NK-92 (cell line): ENCODE results near the gene LOXHD1.

Experiments used
- DNase-seq: peaks from one replicate; lab custom pipeline; 2025; ENCODE audit not compliant: unreplicated experiment; lab: John Stamatoyannopoulos, UW

The LOXHD1 gene

DNA sequence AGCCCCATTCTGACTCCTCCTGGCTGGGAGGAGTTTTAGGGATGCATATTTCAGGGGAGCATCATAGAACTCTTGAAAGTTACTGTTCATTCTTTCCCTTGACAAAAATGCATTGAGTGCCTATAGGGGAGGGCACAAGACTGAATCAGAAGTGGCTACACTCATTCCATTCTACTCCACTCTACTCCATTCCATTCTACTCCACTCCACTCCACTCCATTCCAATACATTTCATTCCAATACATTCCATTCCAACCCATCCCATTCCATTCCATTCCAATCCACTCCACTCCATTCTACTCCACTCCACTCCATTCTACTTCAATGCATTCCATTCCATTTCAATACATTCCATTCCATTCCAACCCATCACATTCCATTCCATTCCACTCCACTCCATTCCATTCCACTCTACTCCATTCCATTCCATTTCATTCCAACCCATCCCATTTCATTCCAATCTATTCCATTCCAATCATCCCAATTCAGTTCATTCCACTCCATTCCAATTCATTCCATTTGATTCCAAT, 110.8 kb downstream of the LOXHD1 start:
- no peak for DNase-seq

DNA sequence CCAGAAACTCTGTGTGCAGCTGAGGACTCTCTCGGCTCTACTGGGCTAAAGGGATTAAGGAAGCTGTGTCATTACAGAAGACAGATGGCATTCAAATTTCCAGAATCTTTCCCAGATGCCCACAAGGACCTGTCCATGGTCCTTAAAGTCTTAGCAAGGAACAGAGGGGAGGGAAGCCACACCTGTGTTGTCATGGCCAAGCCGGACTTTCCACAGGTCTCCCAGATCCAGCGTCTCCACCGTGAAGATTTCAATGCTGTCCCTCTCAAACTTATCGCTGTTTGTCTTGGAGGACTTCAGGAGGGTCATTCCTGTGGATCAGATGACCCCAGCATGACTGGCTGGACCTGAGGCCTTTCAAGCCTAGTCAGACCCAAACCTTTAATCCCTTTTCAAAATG, 114.5 kb downstream of the LOXHD1 start:
- no peak for DNase-seq

DNA sequence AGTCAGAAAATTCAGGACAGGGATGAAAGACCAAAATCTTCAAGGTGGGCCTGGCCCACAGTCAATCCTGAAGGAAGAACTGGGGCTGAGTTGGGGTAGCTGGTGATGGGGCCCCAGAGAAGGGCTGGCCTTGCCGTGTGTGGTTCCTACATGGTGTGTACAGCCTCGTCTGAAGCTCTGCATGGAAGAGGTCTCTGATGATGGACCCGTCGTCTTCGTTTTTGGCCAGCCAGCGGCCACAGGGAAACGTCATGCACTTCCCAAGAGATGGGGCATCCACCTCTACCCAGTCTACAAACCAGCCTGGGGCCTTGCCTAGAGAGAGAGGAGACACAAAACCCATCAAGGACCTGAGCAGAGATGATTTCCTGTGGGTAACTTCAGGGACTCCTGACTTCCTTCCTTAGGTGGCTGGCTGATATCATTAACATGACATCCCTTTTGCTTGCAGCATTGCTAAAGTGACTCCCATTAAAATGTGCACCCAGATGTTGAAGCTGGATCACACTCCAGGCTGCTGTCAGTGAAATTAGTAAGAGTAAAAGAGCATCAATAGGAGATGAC, 115.3 kb downstream of the LOXHD1 start:
- no peak for DNase-seq

DNA sequence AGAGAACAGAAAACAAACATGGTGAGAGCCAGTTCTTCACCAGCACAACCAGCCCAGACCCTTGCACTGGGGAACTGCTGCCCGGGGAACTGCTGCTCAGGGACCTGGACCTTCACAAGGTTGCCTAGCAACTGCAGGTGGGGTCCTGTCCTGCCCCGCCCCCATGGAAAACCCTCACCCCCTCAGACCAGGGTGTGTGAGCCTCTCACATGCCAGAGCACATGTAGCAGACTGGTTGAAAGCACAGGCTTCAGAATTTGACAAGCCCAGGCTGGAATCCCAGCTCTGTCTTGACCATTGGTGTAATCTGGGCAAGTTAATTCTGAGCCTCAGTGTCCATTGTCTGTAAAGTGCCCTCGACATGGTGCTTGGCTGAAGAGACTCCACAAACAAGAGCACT, 118.6 kb downstream of the LOXHD1 start:
- no peak for DNase-seq

DNA sequence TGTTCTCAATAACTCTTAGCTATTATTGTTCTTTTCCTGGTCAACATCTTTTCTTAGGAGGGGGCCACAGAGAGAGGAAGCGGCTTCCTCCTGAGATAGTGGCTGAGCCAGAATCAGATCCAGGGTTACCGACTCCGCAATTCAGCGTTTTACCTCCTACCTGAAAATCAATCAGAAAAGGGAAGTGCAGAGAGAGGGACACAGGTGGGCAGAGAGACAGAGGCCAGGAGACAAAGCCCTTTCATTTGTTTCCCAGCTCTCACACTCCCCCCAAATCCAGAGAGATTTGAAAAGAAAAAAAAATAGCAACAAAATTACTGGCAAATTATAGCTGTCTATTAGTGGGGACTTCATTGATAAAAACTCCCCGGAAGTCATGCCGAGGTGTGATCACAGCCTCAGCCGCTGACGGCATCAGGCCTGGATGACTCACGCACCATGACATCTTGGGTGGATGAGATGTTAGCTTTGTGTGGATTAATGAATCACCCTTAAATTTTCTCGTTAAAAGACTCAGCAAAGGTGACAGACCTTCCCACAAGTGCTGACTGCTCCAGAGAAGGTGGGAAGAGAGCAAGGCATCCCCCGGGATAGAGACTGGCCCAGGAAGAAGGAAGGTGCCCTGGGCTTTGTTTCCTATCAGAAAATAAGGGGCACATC, 120.7 kb downstream of the LOXHD1 start:
- no peak for DNase-seq

DNA sequence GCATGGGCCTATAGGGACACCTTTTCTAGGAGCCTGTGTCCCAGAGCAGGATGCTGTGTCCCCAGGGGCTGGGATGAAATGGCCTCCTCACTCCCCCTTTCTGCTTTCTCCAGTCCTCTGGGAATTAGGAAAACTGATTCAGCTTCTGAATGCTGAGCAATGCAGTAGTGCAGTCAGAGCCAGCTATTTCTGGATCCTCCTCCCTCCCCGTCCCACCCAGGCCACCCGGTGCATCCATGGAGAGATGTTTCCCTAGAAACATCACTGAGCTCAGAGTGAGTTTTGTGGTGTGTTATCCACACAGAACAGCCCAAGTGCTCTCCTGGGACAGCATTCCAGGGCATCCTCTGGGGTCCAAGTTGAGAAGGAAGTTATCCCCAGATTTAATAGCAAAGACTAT, 125.5 kb downstream of the LOXHD1 start:
- no peak for DNase-seq

DNA sequence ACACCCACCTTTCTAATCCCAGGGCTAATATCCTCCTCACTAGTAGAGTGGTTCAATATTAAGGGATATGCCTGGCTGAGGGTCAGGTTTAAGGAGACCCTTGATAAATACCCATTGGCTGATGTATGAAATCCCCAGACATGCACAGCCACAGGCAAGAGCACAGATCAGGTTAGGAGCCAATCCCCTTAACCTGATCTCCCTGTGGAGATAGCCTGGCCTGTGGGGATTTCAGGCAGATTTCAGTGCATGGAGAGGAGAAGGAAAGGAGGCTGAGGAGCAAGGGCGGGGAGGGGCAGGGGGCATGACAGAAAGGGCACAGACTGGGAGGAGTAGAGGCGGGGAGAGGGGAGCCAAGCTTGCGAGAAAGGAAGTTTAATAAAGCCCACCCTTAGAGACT, 129.0 kb downstream of the LOXHD1 start:
- no peak for DNase-seq

DNA sequence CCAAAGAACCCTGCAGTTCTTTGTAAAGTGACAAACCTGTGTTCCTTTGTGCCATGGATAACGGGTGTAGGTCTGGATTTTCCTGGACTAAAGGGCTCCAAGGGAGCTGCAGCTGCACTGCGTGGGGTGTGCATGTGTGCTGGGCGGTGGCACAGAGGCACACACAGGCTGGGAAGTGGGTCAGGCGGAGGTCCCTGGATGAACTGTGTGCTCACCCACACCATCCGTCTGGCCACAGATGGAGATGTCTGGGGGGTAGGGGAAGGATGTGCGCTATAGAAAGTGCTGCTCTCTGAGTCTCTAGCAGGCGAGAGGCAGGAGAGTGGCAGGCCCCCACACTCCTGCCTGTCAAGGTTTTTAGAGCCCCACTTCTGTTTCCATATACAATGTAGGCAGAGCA, 137.2 kb downstream of the LOXHD1 start:
- DNase-seq, result no peak

DNA sequence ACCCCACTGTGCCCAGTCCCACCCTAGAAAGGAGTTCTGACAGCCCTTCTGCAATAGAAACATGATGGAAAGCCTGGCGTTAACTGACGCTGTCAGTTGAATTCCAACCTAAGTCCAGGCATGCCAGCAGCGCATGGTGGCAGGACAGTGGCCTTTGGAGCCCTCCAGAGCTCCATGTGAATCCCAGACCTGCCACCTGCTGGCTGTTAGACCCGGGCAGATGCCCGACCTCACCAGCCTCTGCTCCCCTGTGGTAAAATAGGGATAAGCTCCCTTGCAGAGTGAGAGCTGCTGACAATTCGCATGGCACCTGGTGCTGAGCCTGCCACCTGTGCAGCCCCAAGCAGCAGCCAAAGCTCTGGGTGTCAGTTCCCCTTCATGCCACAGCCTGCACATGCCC, 138.6 kb downstream of the LOXHD1 start:
- DNase-seq, result no peak

DNA sequence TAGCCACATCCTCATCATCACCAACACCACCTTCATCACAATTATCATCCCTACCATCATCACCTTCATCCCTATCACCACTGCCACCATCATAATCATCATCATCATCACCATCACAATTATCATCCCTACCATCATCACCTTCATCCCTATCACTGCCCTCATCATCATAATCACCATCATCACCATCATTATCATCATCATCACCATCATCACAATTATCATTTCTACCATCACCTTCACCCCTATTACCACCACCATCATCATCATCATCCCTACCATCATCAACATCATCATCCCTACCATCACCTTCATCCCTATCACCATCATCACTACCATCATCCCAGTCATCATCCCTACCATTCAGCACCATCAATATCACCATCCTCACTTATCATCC, 140.5 kb downstream of the LOXHD1 start:
- DNase-seq, result no peak

DNA sequence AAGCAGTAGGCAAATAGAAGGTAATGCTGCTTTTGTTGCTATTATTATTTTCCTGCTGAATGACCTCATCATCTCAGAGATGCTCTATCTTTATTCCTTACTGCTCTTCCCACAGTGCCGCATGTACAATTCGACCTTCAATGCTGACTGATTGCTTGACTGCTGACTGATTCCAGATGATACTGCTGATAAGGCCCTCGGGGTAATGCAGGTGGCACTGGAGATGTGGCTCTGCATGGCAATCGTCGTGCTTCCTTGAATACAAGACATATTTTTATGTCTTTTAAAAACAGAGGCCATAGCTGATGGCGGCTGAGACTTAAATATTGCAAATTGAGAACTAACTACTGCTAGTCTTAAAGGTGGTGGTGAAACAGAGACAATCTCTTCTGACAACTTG, 146.6 kb downstream of the LOXHD1 start:
- DNase-seq, result no peak

DNA sequence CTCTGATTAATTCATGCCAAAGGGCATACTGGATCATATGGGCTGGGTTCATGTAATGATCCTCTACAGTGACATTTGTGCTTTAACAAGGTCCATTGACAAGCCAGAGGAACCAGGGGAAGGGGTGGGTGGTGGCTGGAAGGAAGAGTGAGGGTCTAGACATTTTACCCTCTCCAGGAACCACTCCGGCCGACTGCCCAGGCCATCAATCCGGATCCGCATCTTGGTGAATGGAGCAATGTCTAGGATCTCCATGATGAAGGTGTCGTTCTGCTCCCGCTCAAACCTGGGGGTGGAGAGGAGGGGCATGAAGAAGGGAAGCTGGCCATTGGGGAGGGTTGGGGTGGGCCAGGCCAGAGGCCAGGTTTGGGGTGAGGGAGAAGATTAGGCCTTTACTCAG, 147.5 kb downstream of the LOXHD1 start:
- DNase-seq, result no peak

DNA sequence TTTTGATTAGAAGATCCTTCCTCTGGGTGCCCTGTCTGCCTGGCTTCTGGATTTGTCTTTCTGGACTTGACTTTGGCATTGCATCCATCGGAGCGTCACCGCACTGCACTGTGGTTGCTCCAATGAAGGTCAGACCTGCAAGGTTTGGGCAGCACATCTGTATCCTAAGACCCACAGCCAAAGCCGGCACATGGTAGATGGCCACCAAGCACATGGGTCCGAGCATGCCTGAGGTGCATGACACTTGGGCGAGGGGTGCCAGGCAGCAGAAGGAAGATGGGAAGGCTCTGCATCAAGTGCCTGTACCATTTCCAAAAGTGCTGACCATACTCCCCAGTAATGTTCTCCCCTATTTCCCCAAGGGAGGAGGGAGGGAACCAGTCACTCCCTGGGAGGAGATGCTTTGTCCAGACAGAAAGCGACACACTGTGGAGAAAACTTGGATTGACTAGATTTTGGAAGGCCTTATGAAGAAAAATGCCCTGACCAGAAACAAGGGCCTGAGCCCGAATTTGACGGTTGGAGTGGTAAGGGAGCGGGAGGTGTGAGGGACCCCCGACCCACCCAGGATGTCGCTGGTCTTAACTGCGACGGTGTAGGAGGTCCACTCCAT, 149.9 kb downstream of the LOXHD1 start:
- no peak for DNase-seq

DNA sequence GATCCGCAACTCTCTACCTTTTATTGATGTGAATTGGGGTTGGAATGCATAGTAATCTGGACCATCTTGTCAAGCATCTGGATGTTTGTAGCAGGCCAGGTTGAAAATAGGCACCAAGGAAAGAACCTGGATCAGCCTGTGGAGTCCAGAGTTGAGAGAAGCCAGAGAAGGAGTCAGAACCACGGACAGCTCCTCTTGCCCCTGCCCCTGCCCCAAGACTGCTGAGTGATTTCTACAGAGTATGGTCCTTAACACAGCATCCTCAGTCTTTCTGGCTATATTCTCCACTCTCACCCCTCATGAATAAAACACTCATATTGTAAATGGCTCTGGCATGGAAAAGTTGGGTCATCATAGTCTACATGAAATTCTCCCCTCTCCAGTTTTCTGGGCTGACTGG, 154.6 kb downstream of the LOXHD1 start:
- DNase-seq, result no peak

DNA sequence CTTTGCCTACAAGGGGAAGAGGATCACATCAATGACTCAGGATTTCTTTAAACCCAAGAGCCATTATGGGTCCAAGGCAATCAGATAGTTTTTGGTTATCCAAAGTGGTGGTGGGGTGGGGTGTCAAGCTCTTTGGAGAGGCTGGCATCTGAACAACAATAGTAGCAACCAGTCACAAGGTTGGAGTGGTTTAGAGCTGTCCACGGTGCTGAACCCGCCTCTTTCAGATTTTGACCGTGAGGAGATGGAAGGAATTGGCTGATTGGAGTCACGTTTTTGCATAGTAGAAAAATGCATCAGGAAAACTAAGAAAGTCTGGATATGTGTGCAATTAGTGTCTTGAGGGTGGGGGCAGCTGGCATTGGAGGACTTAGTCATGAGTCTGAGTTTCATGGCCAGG, 159.9 kb downstream of the LOXHD1 start:
- DNase-seq, result no peak

DNA sequence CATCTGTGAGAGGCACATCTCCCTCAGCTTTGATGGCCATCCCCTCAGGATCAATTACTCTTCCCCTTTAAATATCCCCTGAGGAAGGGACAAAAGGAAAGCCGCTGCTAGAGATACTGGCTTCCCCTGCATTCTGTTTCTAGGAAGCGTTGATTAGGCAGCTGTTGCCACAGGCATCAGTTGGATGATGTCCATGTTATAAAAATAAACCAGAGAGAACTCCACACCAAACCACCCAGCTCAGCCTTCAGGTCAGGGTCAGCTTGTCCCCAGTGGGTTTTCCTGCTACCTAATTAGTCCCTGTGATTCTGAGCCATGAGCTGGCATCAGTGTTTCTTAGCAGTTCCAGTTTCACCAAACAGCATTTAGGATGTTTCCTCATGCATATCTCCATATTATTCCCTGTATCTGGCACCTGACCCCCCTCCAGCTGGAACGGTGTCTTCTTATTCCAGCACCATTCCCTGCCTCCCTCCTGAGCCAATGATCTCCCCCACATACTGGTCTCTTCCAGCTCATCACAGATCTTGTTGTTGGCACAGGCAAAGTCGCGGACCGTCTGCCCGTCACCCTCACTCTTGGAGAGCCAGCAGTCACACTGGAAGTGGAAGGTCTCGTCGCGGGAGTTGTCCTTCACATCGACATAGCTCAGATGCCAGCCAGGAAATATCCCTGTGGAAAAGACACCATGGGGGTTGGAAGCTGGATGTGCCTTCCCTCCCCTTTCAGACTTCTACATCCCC, 168.4 kb downstream of the LOXHD1 start:
- no peak for DNase-seq

DNA sequence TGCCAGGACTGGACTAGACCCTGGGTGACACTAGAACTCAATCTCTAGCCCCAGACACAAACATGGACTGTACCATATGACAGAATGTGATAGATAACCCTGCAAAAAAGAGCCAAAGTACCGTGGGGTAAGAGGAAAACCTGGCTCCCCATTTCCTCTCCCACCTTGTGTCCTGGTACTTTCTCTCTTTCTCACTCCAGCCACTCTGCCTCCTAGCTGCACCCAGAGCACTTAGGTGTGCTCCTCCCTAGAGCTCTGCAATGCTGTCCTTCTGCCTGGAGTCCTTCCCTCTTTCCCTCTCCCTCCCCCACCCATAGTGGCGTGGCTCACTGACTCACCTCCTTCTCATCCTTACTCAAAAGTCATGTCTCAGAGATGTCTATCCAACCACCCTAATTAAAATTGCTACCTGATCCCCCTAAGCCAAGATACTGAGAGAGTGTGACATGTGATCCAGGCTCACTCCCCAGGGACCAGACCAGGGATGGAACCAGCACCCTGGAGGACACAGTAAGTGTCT, 171.3 kb downstream of the LOXHD1 start:
- DNase-seq, result no peak

DNA sequence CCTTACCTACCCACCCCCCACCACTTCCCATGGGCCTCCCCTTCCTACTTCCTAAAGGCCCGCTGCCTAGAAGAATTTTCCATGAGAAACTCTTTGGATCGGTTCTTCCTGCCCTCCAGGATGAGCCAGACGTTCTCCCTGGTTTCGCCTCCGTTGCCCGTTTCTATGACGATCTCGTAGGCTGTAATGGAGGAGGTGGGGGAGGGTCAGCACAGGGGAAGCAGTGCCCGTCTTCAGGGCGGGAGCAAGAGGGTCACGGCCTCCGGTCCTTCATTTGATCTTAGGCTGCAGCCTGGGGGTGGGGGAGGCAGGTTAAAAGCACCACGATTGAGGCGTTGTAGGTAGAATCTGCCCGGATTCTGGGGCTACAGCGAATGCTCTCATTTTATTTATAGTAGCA, 172.0 kb downstream of the LOXHD1 start:
- DNase-seq, result no peak

DNA sequence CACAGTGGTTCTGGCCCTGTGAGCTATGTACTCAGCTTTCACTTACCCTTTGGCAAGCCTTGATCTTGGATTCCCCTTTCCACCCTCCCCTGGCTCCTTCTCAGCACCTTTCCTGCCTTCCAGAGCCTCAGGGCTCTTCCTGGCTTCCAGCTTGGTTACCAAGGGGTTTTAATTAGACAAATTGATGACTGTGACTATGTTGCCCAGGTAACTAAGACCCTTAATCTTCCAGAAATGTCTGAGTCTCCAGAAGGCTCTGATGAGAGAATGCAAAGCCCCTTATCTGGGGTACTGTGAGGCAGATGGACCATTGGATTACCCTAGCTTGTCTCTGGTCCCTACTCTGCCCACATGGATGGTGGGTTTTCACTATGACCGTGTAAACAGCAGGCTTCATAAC, 174.2 kb downstream of the LOXHD1 start:
- no peak for DNase-seq

DNA sequence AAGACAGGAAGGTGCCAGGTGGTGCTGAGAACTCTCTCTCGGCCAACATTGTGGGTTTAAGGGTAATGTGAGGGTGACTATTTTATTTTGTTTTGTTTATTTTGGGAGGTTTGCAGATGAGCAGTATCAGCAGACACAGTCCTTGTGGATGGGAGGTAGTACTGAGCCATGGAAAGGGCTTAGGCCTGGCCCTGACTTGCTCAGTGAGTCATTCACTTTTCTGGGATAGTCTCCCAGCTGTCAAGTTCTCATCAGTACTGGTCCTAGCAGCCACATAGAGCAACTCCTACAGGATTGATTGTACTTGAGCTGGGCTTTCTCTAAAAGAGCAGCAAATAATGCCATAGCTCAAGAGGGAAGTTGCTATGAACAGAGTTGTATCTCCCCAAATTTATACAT, 175.2 kb downstream of the LOXHD1 start:
- DNase-seq, result no peak

DNA sequence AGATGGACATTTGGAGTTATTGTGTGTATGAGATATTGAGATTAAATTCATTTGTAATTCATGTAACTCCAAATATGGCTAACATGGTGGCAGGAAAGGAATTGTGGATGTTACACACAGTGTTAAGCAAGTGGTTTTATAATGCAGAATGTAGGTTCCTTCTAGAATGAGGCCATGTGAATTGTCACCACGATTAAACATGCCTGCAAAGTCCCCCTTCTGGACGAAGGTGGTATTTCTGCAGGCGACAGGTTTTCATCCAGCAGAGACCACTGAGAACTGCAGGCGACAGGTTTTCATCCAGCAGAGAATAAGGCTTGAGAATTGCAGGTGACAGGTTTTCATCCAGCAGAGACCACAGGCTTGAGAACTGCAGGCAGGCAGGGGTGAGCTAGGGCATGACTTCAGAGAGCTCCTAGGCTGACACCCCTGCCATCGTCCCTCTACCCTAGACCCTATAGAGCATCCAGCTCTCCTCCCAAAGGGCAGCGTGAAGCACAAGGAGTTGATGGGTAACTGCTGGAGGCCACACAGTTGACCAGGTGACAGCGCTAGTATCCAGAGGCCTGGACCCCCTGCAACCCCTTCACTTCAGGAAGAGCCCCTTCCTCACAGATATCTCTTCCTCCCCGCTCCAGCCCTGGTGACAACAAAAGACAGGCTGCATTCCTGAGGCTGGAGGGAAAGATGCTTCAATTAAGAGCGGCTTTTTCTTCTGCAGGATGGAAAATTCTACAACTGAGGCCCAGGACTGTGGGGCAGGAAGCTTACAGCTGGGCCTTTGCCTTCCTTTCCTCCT, 175.8 kb downstream of the LOXHD1 start:
- DNase-seq, result no peak
